ENCODE measurements around the gene GALNT5.
"Not testable (repeated sequence)": the region's sequence is repeated elsewhere in the genome, so short reads cannot be mapped to it uniquely, and the experiment has no call there.

The GALNT5 gene

GRCh38 chr2:157257312-157258252 lies at the start of gene GALNT5:
Gene GALNT5 (plus strand): TSS chr2:157257705. CDS start chr2:157258083, 378 bp downstream.
- peak; percentile 51 for DNase-seq (ENCODE audit: low read depth)

- DNase-seq (ENCODE audit: low read depth): no peak
Measured at GRCh38 chr2:157216286-157216965, 41.1 kb upstream of the GALNT5 start.

- DNase-seq (ENCODE audit: low read depth): no peak
Measured at GRCh38 chr2:157217409-157217808, 40.1 kb upstream of the GALNT5 start.

- no peak for DNase-seq (ENCODE audit: low read depth)
Measured at GRCh38 chr2:157218911-157219310, 38.6 kb upstream of the GALNT5 start.

GRCh38 chr2:157220502-157220901 lies 37.0 kb upstream of the GALNT5 start:
- no peak for DNase-seq (ENCODE audit: low read depth)

GRCh38 chr2:157221394-157221988 lies 36.0 kb upstream of the GALNT5 start:
- DNase-seq (ENCODE audit: low read depth): no peak

GRCh38 chr2:157223624-157224205 lies 33.8 kb upstream of the GALNT5 start:
- DNase-seq (ENCODE audit: low read depth): no peak

- not testable (repeated sequence) for DNase-seq (ENCODE audit: low read depth)
Measured at GRCh38 chr2:157224448-157224847, 33.1 kb upstream of the GALNT5 start.

GRCh38 chr2:157227592-157227991 lies 29.9 kb upstream of the GALNT5 start:
- no peak for DNase-seq (ENCODE audit: low read depth)

- DNase-seq (ENCODE audit: low read depth): no peak
Measured at GRCh38 chr2:157228946-157229345, 28.6 kb upstream of the GALNT5 start.

GRCh38 chr2:157229572-157229971 lies 27.9 kb upstream of the GALNT5 start:
- DNase-seq (ENCODE audit: low read depth): peak; percentile 85

- DNase-seq (ENCODE audit: low read depth): no peak
Measured at GRCh38 chr2:157231476-157231875, 26.0 kb upstream of the GALNT5 start.

- no peak for DNase-seq (ENCODE audit: low read depth)
Measured at GRCh38 chr2:157233506-157233905, 24.0 kb upstream of the GALNT5 start.

- no peak for DNase-seq (ENCODE audit: low read depth)
Measured at GRCh38 chr2:157236404-157236803, 21.1 kb upstream of the GALNT5 start.

GRCh38 chr2:157238296-157238695 lies 19.2 kb upstream of the GALNT5 start:
- DNase-seq (ENCODE audit: low read depth): no peak

GRCh38 chr2:157244691-157245090 lies 12.8 kb upstream of the GALNT5 start:
- no peak for DNase-seq (ENCODE audit: low read depth)

GRCh38 chr2:157245144-157245840 lies 12.2 kb upstream of the GALNT5 start:
- no peak for DNase-seq (ENCODE audit: low read depth)

GRCh38 chr2:157245846-157246764 lies 11.4 kb upstream of the GALNT5 start:
- DNase-seq (ENCODE audit: low read depth): peak; percentile 83

- DNase-seq (ENCODE audit: low read depth): no peak
Measured at GRCh38 chr2:157246765-157247407, 10.6 kb upstream of the GALNT5 start.

- DNase-seq (ENCODE audit: low read depth): no peak
Measured at GRCh38 chr2:157250836-157251235, 6.7 kb upstream of the GALNT5 start.

Measured in stromal cell of bone marrow (primary cell).